GM18526 (cell line): Measurements from ENCODE around the gene FRMPD2.

Experiments used
- POLR2A ChIP-seq: IDR thresholded peaks from 3 replicates; pipeline ENCODE4 v1.6.1; 2011; ENCODE audit not compliant: insufficient read length; ENCODE audit errors: extremely low read depth

Gene FRMPD2

GRCh38 chr10:48187713-48188485 is 86.6 kb downstream of the FRMPD2 start:
- no peak for TF ChIP-seq POLR2A

- no peak for TF ChIP-seq POLR2A
These were observed 87.4 kb downstream of the FRMPD2 start for GRCh38 chr10:48187126-48187525.

GRCh38 chr10:48184224-48184623 is 90.3 kb downstream of the FRMPD2 start:
- TF ChIP-seq POLR2A: no peak
